ENCODE measurements around the gene C2CD3.

Gene C2CD3

GRCh38 chr11:74048993-74049392, 121.8 kb downstream of the C2CD3 start:
- no peak overlapping the region for H3K4me2 ChIP-seq
- no peaks in the 10 kb centered on the region for H3K27me3 ChIP-seq (ENCODE audit: insufficient read depth, low read depth)
- H3K4me1 ChIP-seq (ENCODE audit: low read depth, poor library complexity, severe bottlenecking) = no peaks in the 10 kb centered on the region
- no peak overlapping the region for H3K27ac ChIP-seq
- no peaks in the 10 kb centered on the region for H3K36me3 ChIP-seq (ENCODE audit: insufficient read depth)
- no peaks in the 10 kb centered on the region for H3K79me2 ChIP-seq (ENCODE audit: insufficient read depth, low read depth)
- no peak overlapping the region for H2AFZ ChIP-seq (ENCODE audit: low read depth)
- no peaks in the 10 kb centered on the region for H4K20me1 ChIP-seq (ENCODE audit: insufficient read depth)
- no peak overlapping the region for H3K4me3 ChIP-seq (IDR thresholded peaks at IDR 0.05; ENCODE audit: insufficient read depth, low read depth, low read length)
- H3K9ac ChIP-seq = no peak overlapping the region
- TF ChIP-seq, protein P1, sequence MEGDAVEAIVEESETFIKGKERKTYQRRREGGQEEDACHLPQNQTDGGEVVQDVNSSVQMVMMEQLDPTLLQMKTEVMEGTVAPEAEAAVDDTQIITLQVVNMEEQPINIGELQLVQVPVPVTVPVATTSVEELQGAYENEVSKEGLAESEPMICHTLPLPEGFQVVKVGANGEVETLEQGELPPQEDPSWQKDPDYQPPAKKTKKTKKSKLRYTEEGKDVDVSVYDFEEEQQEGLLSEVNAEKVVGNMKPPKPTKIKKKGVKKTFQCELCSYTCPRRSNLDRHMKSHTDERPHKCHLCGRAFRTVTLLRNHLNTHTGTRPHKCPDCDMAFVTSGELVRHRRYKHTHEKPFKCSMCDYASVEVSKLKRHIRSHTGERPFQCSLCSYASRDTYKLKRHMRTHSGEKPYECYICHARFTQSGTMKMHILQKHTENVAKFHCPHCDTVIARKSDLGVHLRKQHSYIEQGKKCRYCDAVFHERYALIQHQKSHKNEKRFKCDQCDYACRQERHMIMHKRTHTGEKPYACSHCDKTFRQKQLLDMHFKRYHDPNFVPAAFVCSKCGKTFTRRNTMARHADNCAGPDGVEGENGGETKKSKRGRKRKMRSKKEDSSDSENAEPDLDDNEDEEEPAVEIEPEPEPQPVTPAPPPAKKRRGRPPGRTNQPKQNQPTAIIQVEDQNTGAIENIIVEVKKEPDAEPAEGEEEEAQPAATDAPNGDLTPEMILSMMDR (conservative IDR thresholded peaks at IDR 0.05; ENCODE audit: low read depth, low read length) = no peak

DNA sequence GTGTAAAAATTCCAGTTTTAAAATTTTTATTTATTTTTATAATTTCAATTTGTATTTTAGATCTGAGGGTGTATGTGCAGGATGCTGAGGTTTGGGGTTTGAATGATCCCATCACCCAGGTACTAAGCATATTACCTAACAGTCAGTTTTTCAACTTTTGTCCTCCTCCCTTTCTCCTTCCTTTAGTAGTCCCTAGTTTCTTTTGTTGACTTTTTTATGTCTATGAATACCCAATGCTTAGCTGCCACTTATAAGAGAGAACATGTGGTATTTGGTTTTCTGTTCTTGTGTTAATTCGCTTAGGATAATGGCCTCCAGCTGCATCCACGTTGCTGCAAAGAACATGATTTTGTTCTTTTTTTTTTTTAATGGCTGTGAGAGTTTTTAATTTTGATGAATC, 126.3 kb downstream of the C2CD3 start:
- TF ChIP-seq, protein P1 (conservative IDR thresholded peaks at IDR 0.05; ENCODE audit: low read depth, low read length) = no peak
- no peak overlapping the region for H3K9ac ChIP-seq
- no peaks in the 10 kb centered on the region for H3K36me3 ChIP-seq (ENCODE audit: insufficient read depth)
- no peak overlapping the region for H3K27ac ChIP-seq
- H2AFZ ChIP-seq (ENCODE audit: low read depth) = no peak overlapping the region
- H3K4me2 ChIP-seq = no peak overlapping the region
- no peaks in the 10 kb centered on the region for H3K4me1 ChIP-seq (ENCODE audit: low read depth, poor library complexity, severe bottlenecking)
- no peaks in the 10 kb centered on the region for H3K79me2 ChIP-seq (ENCODE audit: insufficient read depth, low read depth)
- H3K27me3 ChIP-seq (ENCODE audit: insufficient read depth, low read depth) = no peaks in the 10 kb centered on the region
- no peak overlapping the region for H3K4me3 ChIP-seq (IDR thresholded peaks at IDR 0.05; ENCODE audit: insufficient read depth, low read depth, low read length)
- H4K20me1 ChIP-seq (ENCODE audit: insufficient read depth) = no peaks in the 10 kb centered on the region

DNA sequence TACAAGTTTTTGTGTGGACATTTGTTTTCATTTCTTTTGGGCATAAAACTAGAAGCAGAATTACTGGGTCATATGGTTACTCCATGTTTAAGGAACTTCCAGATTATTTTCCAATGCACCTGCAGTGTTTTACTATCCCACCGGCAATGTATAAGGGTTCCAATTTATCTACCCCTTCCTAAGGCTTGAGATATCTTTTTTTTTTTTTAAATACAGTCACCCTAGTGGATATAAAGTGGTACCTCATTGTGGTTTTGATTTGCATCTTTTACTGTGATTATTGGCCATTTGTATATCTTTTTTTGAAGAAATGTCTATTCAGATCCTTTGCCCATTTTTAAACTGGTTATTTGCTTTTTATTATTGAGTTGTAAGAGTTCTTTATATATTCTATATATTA, 127.4 kb downstream of the C2CD3 start:
- TF ChIP-seq, protein P1 (conservative IDR thresholded peaks at IDR 0.05; ENCODE audit: low read depth, low read length) = no peak
- Histone ChIP-seq H3K27ac (no peak overlapping the region), H3K79me2 (ENCODE audit: insufficient read depth, low read depth) (no peaks in the 10 kb centered on the region), H3K9ac (no peak overlapping the region), H3K27me3 (ENCODE audit: insufficient read depth, low read depth) (no peaks in the 10 kb centered on the region), H2AFZ (ENCODE audit: low read depth) (no peak overlapping the region), H3K4me3 (IDR thresholded peaks at IDR 0.05; ENCODE audit: insufficient read depth, low read depth, low read length) (no peak overlapping the region), H3K4me2 (no peak overlapping the region), H3K4me1 (ENCODE audit: low read depth, poor library complexity, severe bottlenecking) (no peaks in the 10 kb centered on the region), H3K36me3 (ENCODE audit: insufficient read depth) (no peaks in the 10 kb centered on the region), H4K20me1 (ENCODE audit: insufficient read depth) (no peaks in the 10 kb centered on the region)

DNA sequence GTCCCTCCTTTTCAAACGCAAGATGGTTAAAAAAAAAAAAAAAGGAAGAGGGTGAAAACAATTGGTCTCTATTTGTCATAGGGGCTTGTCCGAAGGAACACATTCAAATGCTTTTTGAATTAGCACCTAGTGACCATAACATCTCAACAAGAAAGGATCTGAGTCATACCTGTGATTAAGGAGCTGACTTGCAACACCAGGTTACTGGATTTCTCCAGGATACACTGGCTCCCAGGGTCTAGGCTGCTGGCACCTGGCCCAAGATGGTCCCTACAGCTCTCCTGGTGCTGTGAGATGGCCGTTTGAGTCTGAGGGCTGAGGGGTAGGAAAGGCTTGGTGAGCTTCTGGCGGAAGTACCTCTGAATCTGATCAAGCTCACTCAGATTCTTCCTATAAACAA, 133.5 kb downstream of the C2CD3 start:
- TF ChIP-seq, protein P1 (conservative IDR thresholded peaks at IDR 0.05; ENCODE audit: low read depth, low read length) = no peak
- H3K27me3 ChIP-seq (ENCODE audit: insufficient read depth, low read depth) = no peaks in the 10 kb centered on the region
- H3K79me2 ChIP-seq (ENCODE audit: insufficient read depth, low read depth) = no peaks in the 10 kb centered on the region
- no peak overlapping the region for H3K4me3 ChIP-seq (IDR thresholded peaks at IDR 0.05; ENCODE audit: insufficient read depth, low read depth, low read length)
- no peaks in the 10 kb centered on the region for H4K20me1 ChIP-seq (ENCODE audit: insufficient read depth)
- H3K4me1 ChIP-seq (ENCODE audit: low read depth, poor library complexity, severe bottlenecking) = no peaks in the 10 kb centered on the region
- H2AFZ ChIP-seq (ENCODE audit: low read depth) = no peak overlapping the region
- H3K9ac ChIP-seq = no peak overlapping the region
- H3K36me3 ChIP-seq (ENCODE audit: insufficient read depth) = no peaks in the 10 kb centered on the region
- H3K27ac ChIP-seq = no peak overlapping the region
- H3K4me2 ChIP-seq = no peak overlapping the region

All from KMS-11 (cell line).